Muscle layer of duodenum (tissue), 2 donors: Measurements from ENCODE around the gene OMA1.
"Not testable (repeated sequence)": the region's sequence is repeated elsewhere in the genome, so short reads cannot be mapped to it uniquely, and the experiment has no call there.

Experiments
- H3K27ac ChIP-seq: one replicate; pipeline ENCODE4 v1.7.0; 2013; ENCODE audit warnings: mild to moderate bottlenecking, low read length
- H3K27me3 ChIP-seq: one replicate; pipeline ENCODE4 v1.7.0; 2013; ENCODE audit warnings: low read depth, mild to moderate bottlenecking, control low read depth, low read length
- H3K36me3 ChIP-seq, 2 donors: one replicate each; pipeline ENCODE4 v1.7.0; 2013; ENCODE audit warnings: low read length in 2 of 2, control low read depth in 1 of 2, mild to moderate bottlenecking in 1 of 2; ENCODE audit not compliant: insufficient read depth in 2 of 2, control insufficient read depth in 1 of 2
- H3K4me1 ChIP-seq, 2 donors: one replicate each; pipeline ENCODE4 v1.7.0; 2013; ENCODE audit warnings: low read length in 2 of 2, mild to moderate bottlenecking in 2 of 2, control low read depth in 1 of 2, moderate library complexity in 1 of 2; ENCODE audit not compliant: insufficient read depth in 2 of 2, control insufficient read depth in 1 of 2
- H3K4me3 ChIP-seq, 2 donors: one replicate each; pipeline ENCODE4 v1.7.0; 2013; ENCODE audit warnings: low read length in 2 of 2, low read depth in 1 of 2, mild to moderate bottlenecking in 1 of 2
- H3K9me3 ChIP-seq, 2 donors: one replicate each; pipeline ENCODE4 v1.7.0; 2013; ENCODE audit warnings: low read length in 2 of 2, control low read depth in 1 of 2, mild to moderate bottlenecking in 1 of 2; ENCODE audit not compliant: control insufficient read depth in 1 of 2
- donor health status: healthy.

Gene OMA1

DNA sequence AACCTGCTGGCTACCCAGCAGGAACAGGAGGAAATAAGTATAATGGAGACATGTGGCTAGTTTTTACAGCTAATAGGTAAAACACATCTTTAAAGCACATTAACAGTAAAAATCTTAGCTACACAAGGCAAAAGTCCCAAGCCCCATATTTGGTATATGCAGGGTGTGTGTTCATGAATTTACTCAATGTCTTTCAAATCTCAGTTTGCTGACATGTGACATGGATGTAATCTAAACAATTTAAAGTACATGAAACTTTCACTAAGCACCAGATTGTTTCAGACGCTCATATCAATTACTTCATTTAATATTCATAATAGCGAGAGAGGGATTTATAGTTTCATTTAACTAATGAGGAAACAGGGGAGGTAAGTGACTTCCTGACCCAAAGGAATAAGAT is 26.6 kb upstream of the OMA1 start:
- H3K4me3 ChIP-seq = no peak overlapping the region
- peaks cover 0 to 13% of the 10 kb centered on the region in 2 donors for H3K4me1 ChIP-seq
- H3K27ac ChIP-seq = no peak overlapping the region
- H3K36me3 ChIP-seq = no peaks in the 10 kb centered on the region
- no peaks in the 10 kb centered on the region for H3K9me3 ChIP-seq
- H3K27me3 ChIP-seq = peaks cover 11% of the 10 kb centered on the region

DNA sequence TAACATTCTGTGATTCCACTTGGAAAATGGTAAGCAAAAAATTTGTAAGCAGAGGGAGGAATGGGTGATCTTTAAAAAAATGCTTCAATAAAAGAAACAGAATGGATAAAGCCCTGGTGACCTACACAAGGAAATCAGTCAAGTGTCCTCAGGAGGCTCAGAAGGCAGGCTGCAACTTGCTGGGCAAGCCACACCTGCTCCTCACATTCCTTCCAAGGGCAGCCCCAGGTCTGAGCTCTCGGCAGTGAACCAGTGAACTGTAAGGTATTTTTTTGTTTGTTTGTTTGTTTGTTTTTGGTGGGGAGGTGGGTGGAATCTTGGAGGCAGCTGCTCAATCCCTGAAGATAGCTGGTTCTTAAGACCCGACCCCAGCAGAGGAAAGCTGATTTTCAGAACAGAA is 26.2 kb upstream of the OMA1 start:
- peaks cover 0 to 13% of the 10 kb centered on the region in 2 donors for H3K4me1 ChIP-seq
- no peak overlapping the region for H3K4me3 ChIP-seq
- H3K27ac ChIP-seq = no peak overlapping the region
- H3K9me3 ChIP-seq = no peaks in the 10 kb centered on the region
- H3K27me3 ChIP-seq = peaks cover 11% of the 10 kb centered on the region
- H3K36me3 ChIP-seq = no peaks in the 10 kb centered on the region

DNA sequence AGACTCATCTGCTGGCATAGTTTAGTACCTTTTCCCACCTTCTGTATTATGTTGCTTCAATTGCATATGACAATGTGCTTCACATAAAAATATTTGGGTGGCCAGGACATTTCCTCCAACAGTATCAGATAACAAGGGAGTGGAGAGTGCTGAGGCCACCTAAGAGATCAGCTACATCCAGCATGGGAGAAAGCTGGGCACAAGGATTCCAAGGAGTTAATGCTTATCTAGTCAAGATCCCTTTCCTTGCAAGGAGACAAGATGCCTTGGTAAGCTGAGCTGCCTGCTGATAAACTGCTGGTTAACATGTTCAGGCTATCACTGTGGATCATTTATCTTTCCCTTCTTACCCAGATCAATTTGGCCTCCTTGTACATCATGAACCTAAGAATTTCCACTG is 25.1 kb upstream of the OMA1 start:
- peaks cover 7% of the 10 kb centered on the region for H3K27me3 ChIP-seq
- peaks cover 0 to 6% of the 10 kb centered on the region in 2 donors for H3K4me1 ChIP-seq
- no peak overlapping the region for H3K27ac ChIP-seq

DNA sequence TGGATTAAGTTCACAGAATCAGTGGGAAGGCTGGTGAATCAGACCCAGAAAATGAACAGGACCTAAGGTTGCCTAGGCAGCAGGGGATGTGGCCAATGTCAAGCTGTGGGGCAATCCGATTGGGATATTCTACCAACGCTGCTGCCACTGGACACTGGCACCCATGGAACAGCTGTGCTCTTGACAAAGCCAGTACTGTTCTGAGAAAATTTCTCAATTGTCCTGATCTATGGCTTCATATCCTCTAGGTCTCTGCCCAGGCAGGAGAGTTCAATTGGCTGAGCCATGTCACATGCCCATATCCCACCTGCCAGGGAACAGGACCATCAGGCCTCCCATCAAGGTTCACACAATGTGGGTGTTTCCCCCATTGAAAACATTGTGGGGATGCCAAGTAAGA is 24.3 kb upstream of the OMA1 start:
- Histone ChIP-seq H3K27me3 (no peaks in the 10 kb centered on the region), H3K36me3 (no peaks in the 10 kb centered on the region), H3K9me3 (no peaks in the 10 kb centered on the region), H3K4me1 (no peaks in the 10 kb centered on the region), H3K4me3 (no peak overlapping the region), H3K27ac (no peak overlapping the region)

More for the DNA sequence above, 25.1 kb upstream of the OMA1 start:
- H3K36me3 ChIP-seq = no peaks in the 10 kb centered on the region
- H3K9me3 ChIP-seq = no peaks in the 10 kb centered on the region
- no peak overlapping the region for H3K4me3 ChIP-seq

DNA sequence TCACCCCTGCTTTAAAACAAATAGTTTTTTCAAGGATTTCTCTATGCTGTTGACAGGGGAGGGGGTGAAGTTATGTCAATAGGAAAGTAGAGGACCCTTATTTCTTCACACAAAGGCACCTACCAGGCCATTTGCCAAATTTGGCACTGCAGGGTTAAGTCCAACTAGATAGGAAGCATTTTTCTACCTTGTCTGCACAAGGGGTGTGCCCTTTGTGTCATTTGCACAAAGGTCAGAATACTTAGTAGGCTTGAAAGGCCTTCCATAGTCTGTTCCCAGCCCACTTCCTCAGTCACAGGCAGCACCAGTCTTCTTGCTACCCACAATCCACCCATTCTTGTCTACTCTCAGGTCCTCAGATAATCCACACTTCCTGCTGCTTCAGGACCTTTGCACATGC is 23.6 kb upstream of the OMA1 start:
- no peaks in the 10 kb centered on the region for H3K9me3 ChIP-seq
- H3K27ac ChIP-seq = no peak overlapping the region
- no peaks in the 10 kb centered on the region for H3K36me3 ChIP-seq
- H3K4me3 ChIP-seq = no peak overlapping the region
- H3K27me3 ChIP-seq = no peaks in the 10 kb centered on the region
- H3K4me1 ChIP-seq = no peaks in the 10 kb centered on the region

GRCh38 chr1:58568911-58569310 is 22.4 kb upstream of the OMA1 start:
- Histone ChIP-seq H3K27me3 (no peaks in the 10 kb centered on the region), H3K9me3 (no peaks in the 10 kb centered on the region), H3K36me3 (no peaks in the 10 kb centered on the region), H3K4me1 (no peaks in the 10 kb centered on the region), H3K27ac (no peak overlapping the region), H3K4me3 (no peak overlapping the region)

DNA sequence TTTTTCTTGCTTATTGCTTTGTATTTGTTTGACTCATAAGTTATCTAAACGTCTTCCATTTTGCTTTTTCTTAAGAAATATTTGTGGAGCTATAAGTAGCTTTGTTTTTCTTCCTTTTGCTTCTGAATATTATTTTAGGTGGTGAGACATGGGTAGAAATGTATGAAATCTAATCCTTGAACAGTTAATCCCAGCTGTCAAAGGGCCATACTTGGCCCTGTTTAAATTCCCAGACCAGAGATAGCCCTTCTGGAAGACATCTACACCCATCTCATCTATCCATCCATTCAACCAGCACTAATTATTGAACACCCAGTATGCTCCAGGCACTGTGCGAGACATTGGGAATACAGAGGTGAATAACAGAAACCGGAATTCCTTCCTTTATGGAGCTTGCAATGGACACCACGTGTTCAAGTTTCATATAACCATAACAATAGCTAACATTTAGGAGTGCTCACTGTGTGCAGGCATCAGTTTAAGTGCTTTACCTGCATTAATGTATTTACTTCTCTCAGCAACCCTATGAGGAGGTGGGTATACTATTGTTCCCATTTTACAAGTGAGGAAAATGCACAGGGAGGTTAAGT is 21.8 kb upstream of the OMA1 start:
- Histone ChIP-seq H3K4me1 (no peaks in the 10 kb centered on the region), H3K9me3 (no peaks in the 10 kb centered on the region), H3K27me3 (no peaks in the 10 kb centered on the region), H3K4me3 (no peak overlapping the region), H3K36me3 (no peaks in the 10 kb centered on the region), H3K27ac (no peak overlapping the region)

GRCh38 chr1:58566339-58566738 is 19.8 kb upstream of the OMA1 start:
- no peak overlapping the region for H3K27ac ChIP-seq
- H3K36me3 ChIP-seq = no peaks in the 10 kb centered on the region
- no peaks in the 10 kb centered on the region for H3K9me3 ChIP-seq
- H3K27me3 ChIP-seq = no peaks in the 10 kb centered on the region
- no peak overlapping the region for H3K4me3 ChIP-seq
- no peaks in the 10 kb centered on the region for H3K4me1 ChIP-seq

GRCh38 chr1:58563715-58564114 is 17.2 kb upstream of the OMA1 start:
- H3K4me1 ChIP-seq, H3K9me3 ChIP-seq, H3K4me3 ChIP-seq, H3K36me3 ChIP-seq, H3K27ac ChIP-seq, H3K27me3 ChIP-seq: not testable (repeated sequence)

DNA sequence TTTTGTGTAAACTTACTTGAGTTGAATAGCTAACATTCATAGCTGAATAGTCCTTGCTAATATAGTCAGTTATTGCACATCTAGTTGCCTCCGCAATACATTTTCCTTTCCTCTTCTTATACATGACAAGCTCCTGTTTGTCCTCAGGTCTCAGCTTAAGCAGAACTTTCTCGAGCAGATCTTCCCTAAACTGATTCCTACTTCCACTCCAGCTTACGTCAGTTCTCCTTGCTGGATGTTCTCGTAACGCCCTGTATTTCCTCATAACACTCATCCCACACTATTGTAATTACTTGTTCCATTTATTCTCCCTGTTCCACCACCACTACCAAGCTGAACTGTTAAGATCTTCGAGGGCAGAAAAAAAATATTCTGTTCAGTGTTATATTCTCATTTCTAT is 15.1 kb upstream of the OMA1 start:
- Histone ChIP-seq H3K36me3 (no peaks in the 10 kb centered on the region), H3K4me3 (no peak overlapping the region), H3K9me3 (no peaks in the 10 kb centered on the region), H3K4me1 (no peaks in the 10 kb centered on the region), H3K27me3 (no peaks in the 10 kb centered on the region), H3K27ac (no peak overlapping the region)

DNA sequence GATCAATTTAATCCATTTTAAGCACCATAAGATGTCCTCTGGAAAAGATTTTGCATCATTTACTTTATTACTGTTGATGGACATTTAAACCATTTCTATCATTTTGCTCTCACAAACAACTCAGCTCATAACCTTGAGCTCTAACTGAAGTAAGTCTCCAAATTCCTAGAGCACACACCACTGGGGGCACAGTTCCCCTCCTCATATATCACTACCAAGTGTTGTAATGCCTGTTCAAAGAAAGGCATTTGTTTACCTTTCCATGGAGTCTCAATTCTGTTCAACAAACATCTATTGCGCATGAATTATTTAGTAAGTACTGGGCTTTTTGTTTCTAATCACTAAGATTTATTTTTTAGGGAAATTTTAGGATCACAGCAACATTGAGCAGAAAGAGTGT is 8.9 kb upstream of the OMA1 start:
- Histone ChIP-seq H3K36me3 (no peaks in the 10 kb centered on the region), H3K9me3 (no peaks in the 10 kb centered on the region), H3K4me3 (no peak overlapping the region), H3K27ac (no peak overlapping the region), H3K4me1 (no peaks in the 10 kb centered on the region), H3K27me3 (no peaks in the 10 kb centered on the region)
